Measurements from ENCODE around the gene PC.

DNA sequence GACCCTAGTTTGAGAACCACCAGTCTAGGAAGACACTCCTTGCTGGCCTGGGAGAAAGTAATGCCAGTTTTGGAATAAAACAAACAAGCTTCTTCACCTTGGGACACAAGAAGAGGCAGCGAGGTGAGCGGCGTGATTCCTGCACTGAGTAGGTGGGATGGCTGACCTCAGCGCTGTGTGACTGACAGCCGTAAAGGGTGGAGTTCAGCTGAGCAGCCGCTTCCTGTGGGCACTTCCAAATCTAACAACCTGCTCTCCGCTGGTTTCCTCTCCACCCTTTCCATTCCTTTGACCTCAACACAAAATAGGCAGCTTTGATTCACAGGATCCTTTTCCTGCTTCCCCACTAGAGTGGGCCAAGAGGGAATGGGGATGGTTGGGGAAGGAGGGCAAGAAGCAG is 45.8 kb downstream of the PC start:
- no peak for TF ChIP-seq CTCF (IDR thresholded peaks at IDR 0.05)
- TF ChIP-seq EP300 (IDR thresholded peaks at IDR 0.05) = no peak
